RWPE2 (cell line): ENCODE data around the gene CHAC1.

Source experiments
- ATAC-seq: fragments of 200-7000 bp; cut with Tn5 transposase; 3 replicates; pipeline ENCODE4 v1.9.1; 2021; ENCODE audit warnings: low read depth
- DNase-seq: peaks from one replicate; pipeline ENCODE4 v3.0.0-alpha.2; 2020; ENCODE audit warnings: low spot score
- H3K27ac ChIP-seq: fragments of 450-650 bp; 2 replicates; pipeline ENCODE4 v1.5.1; 2017; ENCODE audit warnings: mild to moderate bottlenecking; ENCODE audit not compliant: poor library complexity, severe bottlenecking
- H3K27me3 ChIP-seq: fragments of 250-450 bp; sonication (Bioruptor Pico); 2 replicates; pipeline ENCODE4 v1.5.1; 2021; ENCODE audit warnings: mild to moderate bottlenecking, moderate library complexity; ENCODE audit not compliant: insufficient read depth, poor library complexity, severe bottlenecking
- H3K36me3 ChIP-seq: fragments of 250-450 bp; sonication (Bioruptor Pico); 2 replicates; pipeline ENCODE4 v1.5.1; 2020; ENCODE audit warnings: low read depth, mild to moderate bottlenecking, moderate library complexity
- H3K4me1 ChIP-seq: fragments of 250-450 bp; sonication (Bioruptor Pico); 2 replicates; pipeline ENCODE4 v1.5.1; 2021; ENCODE audit warnings: mild to moderate bottlenecking, moderate library complexity; ENCODE audit not compliant: insufficient read depth, poor library complexity, severe bottlenecking
- H3K4me3 ChIP-seq: fragments of 250-450 bp; sonication (Bioruptor Pico); 2 replicates; pipeline ENCODE4 v1.5.1; 2021; ENCODE audit warnings: mild to moderate bottlenecking, moderate library complexity; ENCODE audit not compliant: severe bottlenecking
- H3K9me3 ChIP-seq: fragments of 250-450 bp; sonication (Bioruptor Pico); 2 replicates; pipeline ENCODE4 v1.5.1; 2021; ENCODE audit warnings: mild to moderate bottlenecking, moderate library complexity; ENCODE audit not compliant: severe bottlenecking
- TF ChIP-seq, protein P1 (sequence below): fragments of 450-650 bp; IDR thresholded peaks from one replicate; pipeline ENCODE4 v1.5.1; 2017; ENCODE audit warnings: mild to moderate bottlenecking, moderate library complexity; ENCODE audit not compliant: poor library complexity, severe bottlenecking

The CHAC1 gene

DNA sequence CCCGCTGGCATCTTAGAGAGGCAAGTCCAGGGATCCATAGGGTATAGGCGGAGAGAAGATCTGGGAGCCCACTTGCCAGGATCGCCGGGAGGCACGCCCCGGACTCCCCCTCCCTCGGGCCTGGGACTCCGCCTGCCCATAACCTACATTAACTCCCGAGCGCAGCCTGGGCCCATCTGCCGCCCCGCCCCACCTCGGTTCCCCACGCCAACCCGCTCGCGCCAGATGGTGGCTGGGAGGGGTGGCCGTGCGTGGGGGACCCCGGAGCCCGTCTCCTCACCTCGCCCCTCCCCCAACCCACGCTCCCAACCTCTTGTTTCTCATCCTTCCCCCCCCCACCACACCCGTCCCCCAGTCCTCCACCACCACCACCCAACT is 25.8 kb upstream of the CHAC1 start:
- TF ChIP-seq, protein P1, sequence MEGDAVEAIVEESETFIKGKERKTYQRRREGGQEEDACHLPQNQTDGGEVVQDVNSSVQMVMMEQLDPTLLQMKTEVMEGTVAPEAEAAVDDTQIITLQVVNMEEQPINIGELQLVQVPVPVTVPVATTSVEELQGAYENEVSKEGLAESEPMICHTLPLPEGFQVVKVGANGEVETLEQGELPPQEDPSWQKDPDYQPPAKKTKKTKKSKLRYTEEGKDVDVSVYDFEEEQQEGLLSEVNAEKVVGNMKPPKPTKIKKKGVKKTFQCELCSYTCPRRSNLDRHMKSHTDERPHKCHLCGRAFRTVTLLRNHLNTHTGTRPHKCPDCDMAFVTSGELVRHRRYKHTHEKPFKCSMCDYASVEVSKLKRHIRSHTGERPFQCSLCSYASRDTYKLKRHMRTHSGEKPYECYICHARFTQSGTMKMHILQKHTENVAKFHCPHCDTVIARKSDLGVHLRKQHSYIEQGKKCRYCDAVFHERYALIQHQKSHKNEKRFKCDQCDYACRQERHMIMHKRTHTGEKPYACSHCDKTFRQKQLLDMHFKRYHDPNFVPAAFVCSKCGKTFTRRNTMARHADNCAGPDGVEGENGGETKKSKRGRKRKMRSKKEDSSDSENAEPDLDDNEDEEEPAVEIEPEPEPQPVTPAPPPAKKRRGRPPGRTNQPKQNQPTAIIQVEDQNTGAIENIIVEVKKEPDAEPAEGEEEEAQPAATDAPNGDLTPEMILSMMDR: no peak
- no peak for ATAC-seq
- H3K4me3 ChIP-seq: no peak overlapping the region
- H3K9me3 ChIP-seq: no peaks in the 10 kb centered on the region
- peaks cover 54% of the 10 kb centered on the region for H3K27me3 ChIP-seq
- no peaks in the 10 kb centered on the region for H3K36me3 ChIP-seq
- DNase-seq: peak; percentile 72
- no peaks in the 10 kb centered on the region for H3K4me1 ChIP-seq
- no peak overlapping the region for H3K27ac ChIP-seq

DNA sequence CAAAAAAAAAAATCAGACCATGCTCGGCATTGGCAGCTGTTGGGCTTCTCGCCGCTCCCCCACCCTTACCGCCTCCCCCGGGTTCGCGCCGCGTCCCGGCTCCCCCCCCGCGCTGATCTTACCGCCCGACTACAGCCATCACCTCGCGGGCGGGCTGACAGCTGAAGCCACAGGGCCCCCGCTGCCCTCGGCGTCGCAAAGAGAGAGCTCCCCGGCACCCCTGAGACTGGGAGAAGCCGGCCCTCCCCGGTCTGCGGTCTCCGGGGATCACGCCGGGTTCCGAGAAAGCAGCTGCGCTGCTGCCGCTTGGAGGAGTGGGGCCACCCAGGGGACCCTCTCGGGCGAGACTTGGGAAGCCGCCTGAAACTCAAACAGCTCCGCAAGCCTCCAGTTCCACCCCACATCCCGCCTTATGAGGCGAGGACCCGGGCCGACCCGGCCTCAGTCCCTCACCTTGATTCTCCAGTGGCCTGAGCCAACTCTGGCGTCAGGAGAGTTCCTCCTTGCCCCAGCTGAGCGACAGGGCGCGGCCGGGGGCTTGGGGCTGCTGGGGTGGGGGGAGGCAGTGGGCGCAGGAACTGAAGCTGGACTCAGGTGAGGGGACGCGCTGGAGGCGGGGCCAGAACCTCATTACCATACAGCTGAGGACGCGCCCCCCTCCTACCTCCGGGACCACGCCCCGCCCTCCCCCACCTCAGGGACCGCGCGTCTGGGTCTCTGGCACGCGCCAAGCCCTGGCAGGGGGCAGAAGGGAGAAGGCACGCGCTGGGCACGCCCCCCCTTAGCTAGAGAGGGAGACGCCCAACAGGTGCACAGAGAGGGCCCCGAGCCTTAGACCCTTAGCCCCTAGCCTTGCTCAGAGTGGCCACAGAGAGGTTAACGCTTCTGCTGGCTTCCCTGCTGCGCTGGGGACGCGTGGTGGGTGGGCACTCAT is 25.1 kb upstream of the CHAC1 start:
- H3K4me3 ChIP-seq: peak overlapping the region; percentile 36
- DNase-seq (peak; percentile 82), ATAC-seq (peak; percentile 8)
- no peaks in the 10 kb centered on the region for H3K4me1 ChIP-seq
- no peaks in the 10 kb centered on the region for H3K9me3 ChIP-seq
- H3K27ac ChIP-seq: no peak overlapping the region
- H3K27me3 ChIP-seq: peaks cover 54% of the 10 kb centered on the region
- TF ChIP-seq, protein P1: no peak
- no peaks in the 10 kb centered on the region for H3K36me3 ChIP-seq

DNA sequence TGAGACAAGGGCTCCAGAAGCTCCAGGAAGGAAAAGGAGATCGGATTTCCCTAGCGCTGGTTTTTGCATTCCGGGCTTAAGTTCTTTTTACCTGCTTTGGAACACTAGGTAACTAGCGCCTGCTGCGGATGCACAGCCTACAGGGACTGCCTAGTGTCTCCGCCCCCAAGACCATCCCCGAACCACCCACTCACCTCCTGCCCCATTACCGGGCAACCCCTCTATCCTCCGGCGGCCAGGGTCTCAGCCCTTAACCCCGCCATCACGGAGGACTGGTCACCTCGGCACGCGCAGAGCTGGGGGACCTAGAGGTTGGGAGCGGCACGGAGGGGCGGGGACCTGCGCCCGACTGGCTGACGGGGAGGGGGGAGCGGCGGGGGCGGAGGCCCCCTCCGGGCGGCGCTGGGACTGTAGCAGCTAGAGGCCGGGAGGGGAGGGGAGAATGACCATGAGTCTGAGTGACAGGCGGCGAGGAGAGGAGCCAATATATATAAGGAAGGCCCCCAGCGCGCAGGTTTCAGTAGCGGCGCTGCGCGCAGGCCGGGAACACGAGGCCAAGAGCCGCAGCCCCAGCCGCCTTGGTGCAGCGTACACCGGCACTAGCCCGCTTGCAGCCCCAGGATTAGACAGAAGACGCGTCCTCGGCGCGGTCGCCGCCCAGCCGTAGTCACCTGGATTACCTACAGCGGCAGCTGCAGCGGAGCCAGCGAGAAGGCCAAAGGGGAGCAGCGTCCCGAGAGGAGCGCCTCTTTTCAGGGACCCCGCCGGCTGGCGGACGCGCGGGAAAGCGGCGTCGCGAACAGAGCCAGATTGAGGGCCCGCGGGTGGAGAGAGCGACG is 24.2 kb upstream of the CHAC1 start, which contains the start of gene DLL4:
TSS of gene DLL4 (plus strand) at position 520 of the 839 bp plus-strand sequence. CDS start 329 bp downstream, outside the sequence.
- TF ChIP-seq, protein P1: no peak
- no peak within 1 kb of the TSS for H3K27ac ChIP-seq
- ATAC-seq: peak; percentile 65
- peaks cover 54% of the 10 kb centered on the region for H3K27me3 ChIP-seq
- H3K4me3 ChIP-seq: peak within 1 kb of the TSS; percentile 36
- no peaks in the 10 kb centered on the region for H3K4me1 ChIP-seq
- DNase-seq: peak; percentile 90
- H3K36me3 ChIP-seq: no peaks in the 10 kb centered on the region
- no peaks in the 10 kb centered on the region for H3K9me3 ChIP-seq

DNA sequence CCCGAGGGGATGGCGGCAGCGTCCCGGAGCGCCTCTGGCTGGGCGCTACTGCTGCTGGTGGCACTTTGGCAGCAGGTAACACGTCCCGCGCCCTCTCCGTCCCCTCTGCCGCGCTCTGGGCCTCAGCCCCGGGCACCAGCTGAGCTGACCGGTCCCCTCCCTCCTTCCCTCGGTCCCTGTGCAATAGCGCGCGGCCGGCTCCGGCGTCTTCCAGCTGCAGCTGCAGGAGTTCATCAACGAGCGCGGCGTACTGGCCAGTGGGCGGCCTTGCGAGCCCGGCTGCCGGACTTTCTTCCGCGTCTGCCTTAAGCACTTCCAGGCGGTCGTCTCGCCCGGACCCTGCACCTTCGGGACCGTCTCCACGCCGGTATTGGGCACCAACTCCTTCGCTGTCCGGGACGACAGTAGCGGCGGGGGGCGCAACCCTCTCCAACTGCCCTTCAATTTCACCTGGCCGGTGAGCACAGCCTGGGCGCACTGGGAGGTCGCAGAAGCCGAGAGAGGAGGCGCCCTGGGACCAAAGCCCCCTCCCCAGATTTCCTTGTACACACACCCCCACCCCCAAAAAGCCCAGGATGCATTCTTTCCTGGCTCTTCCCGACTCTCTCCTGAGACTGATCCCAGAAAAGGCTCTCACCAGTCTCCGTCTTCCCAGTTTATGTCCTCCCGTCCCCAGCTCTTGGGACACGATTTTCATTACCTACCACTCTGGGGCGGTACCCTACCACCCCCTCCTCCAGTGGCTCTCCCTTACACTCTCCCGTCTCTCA is 23.4 kb upstream of the CHAC1 start:
- ATAC-seq (peak; percentile 37), DNase-seq (peak; percentile 85)
- H3K27ac ChIP-seq: no peak overlapping the region
- peaks cover 54% of the 10 kb centered on the region for H3K27me3 ChIP-seq
- H3K36me3 ChIP-seq: no peaks in the 10 kb centered on the region
- no peaks in the 10 kb centered on the region for H3K9me3 ChIP-seq
- H3K4me3 ChIP-seq: peak overlapping the region; percentile 36
- H3K4me1 ChIP-seq: no peaks in the 10 kb centered on the region
- TF ChIP-seq, protein P1: no peak
